NCI-H1417 (cell line): ENCODE data around the gene EXOSC5.
"Not testable (repeated sequence)": the region's sequence is repeated elsewhere in the genome, so short reads cannot be mapped to it uniquely, and the experiment has no call there.

Experiments used
- DNase-seq, 3 experiments: peaks; one replicate each; lab custom pipeline; 2025; lab: John Stamatoyannopoulos, UW

The EXOSC5 gene

DNA sequence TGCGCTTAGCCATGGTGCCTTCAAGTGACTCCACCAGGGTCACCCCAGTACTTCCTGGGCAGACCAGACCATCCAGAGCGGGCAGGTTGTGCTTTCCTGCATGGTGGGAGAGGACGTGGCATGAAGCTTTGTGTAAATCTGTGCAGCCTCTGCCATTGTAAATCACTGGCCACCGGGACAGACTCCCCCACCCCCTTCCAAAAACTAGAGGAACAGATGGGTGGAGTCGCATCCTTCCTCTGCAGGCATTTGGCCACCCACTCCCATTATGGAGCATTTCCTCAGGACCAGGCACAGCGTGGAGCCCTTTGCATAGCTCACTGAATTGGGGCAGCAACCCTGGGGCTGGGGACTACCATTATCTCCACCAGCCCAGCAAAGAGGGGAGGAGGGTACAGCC, 8.6 kb upstream of the EXOSC5 start:
- DNase-seq, result no peak

DNA sequence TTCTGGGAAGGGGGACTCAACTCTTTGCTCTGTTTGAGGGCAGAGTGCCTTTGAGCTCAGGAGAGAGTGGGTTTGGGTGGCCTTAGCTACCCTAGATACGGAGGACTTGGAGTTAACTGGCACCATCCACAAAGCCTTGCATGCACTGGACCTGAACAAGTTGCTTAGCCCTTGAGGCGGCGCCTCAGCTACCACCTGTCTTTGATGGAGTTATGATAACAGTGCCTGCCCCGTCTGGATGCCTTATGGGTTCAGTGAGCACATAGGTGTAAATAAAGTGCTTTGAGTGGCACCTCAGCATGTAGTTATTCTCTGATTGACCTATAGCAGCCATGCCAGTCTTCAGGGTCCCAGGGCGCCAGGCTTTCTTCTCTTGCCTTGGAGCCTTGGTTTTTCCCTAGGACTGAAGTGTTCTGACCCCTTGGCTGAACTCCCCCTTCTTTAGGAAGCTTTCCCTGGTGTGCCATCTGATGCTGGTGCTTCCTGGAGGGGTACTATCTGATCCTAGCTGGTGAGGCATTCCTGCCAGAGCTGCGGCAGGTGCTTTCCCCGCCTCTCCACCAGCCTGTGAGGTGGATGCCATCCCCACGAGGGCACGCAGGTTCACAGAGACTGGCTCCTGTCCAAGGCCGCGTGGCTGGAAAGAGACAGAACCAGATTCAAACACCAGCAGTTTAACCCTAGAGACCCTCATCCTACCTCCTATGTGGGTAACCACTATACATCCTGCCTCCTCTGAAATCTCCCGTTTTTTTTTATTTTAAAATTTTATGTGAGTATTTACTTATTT, 6.2 kb upstream of the EXOSC5 start:
- DNase-seq, result peak in 1 of 3 experiments; percentile 32

- no peak for DNase-seq
Measured at GRCh38 chr19:41402010-41402409, 4.9 kb upstream of the EXOSC5 start.

GRCh38 chr19:41401483-41401882, 4.3 kb upstream of the EXOSC5 start:
- no peak for DNase-seq

GRCh38 chr19:41399525-41399924, 2.4 kb upstream of the EXOSC5 start:
- DNase-seq, result no peak

- no peak for DNase-seq
Measured at GRCh38 chr19:41399091-41399490, 1.9 kb upstream of the EXOSC5 start.

DNA sequence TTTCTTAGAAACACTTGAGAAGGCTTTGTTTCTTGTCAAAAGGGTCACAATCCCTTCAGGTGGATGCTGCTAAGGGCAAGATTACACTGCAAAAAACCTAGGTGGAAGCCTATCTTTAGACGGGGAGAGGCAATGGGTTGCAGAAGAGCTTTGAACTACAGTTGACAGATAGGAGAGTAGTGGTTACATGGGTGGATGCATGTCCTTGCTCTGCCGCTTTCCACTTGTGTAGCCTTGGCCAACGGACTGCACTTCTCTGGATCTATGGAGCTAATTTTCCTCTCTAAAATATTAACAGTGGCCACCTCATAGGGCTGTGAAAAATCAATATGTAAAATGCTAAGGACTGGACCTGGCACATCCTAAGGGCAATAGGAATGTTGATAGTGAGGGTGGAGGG, 1.4 kb upstream of the EXOSC5 start:
- peak in 1 of 3 experiments; percentile 13 for DNase-seq

DNA sequence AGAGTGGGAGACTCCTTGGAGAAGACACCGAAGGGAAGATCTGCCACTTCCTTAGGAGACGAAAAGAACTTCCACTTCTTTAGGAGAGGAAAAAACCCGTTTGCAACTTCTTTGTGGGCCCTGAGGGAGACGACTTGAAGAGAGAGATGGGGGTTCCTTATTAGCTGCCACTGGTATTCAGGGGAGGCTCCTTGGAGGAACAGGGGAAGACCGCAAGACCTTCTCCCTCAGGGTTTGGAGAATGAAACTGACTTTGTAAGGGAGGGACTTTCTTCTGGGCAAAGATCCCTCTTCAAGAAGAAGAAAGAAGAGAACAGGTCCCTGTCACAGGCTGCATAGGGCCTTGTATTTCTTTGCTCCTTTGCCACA, 875 bp upstream of the EXOSC5 start:
- DNase-seq, result no peak

- DNase-seq, result no peak
Measured at GRCh38 chr19:41395355-41395754, 1.8 kb downstream of the EXOSC5 start.

DNA sequence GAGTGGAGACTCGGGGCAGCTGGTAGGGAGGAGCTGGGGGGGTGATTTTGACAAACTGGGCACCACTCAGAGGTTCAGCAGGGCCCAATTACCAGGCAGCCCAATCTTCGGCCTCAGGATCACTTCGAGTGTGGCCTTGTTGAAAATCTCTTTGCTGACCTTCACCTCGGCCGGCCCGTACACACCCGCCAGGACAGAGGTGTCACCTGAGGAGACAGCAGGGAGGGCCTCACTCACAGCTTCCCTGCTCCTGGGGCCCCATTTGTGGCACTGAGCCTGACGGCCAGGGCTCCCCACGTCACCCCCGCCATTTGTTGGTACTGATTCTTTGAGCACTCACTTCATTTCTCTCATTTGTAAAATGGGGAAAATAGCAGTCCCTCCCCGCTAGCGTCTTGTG, 4.4 kb downstream of the EXOSC5 start:
- no peak for DNase-seq

DNA sequence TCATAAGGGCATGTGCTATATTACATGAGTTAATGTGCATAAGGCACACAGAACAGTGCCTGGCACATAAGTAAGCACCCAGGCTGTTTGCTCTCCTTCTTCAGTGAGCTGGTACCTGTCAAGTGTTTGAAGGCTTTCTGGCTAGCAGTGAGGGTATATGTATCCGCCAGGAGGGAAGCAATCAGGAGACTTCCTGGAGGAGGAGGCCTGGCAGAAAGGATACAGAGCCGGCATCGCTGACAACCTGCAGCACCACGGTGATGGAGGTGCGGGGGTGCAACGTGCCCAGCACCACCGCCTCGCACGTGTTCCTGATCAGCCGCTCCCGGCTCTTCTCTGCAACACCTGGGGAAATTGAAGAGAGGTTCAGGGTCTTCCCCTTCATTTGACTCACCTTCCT, 5.5 kb downstream of the EXOSC5 start:
- no peak for DNase-seq

DNA sequence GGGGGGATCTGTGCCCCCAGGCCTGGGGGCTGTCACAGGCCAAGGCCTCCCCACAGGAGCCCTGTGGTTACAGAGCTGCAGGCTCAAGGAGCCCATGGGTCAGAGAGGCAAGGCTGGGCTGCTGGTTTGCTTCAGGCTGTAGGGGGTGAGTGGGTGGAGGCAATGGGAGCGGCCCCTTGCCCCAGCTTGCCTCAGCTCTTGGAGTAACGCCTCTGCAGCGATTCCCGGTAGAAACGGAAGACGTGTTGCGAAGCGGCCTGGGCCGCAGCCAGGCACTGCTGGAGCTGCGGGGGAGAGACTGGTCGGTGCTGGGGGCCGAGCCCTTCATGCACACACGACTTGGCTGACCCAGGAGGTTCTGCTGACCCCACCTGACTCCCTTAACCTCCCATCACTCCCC, 10.7 kb downstream of the EXOSC5 start:
- no peak for DNase-seq

DNA sequence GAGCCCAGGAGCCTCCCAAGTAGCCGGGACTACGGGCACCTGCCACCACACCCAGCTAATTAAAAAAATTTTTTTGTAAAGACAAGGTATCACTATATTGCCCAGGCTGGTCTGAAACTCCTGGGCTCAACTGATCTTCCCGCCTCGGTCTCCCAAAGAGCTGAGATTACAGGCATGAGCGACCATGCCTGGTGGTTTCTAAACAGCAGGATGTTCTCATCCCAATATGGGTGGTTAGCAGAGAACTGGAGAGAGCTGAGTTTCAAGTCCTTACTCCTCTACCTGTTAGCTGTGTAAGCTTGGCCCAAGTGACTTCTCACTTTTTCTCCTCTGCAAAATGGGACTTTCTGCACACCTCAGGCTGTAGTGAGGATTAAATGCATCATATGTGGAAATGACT, 12.8 kb downstream of the EXOSC5 start:
- DNase-seq, result no peak

DNA sequence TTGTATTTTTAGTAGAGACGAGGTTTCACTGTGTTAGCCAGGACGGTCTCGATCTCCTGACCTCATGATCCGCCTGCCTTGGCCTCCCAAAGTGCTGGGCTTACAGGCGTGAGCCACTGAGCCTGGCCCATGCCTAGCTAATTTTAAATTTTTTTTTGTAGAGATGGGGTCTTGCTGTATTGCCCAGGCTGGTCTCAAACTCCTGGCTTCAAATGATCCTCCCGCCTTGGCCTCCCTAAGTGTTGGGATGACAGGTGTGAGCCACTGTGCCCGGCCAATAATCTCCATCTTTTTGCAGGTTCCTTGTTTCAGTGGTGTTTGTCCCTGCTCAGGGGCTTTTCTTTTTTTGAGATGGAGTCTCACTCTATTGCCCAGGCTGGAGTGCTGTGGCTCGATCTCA, 15.6 kb downstream of the EXOSC5 start:
- not testable (repeated sequence) for DNase-seq

DNA sequence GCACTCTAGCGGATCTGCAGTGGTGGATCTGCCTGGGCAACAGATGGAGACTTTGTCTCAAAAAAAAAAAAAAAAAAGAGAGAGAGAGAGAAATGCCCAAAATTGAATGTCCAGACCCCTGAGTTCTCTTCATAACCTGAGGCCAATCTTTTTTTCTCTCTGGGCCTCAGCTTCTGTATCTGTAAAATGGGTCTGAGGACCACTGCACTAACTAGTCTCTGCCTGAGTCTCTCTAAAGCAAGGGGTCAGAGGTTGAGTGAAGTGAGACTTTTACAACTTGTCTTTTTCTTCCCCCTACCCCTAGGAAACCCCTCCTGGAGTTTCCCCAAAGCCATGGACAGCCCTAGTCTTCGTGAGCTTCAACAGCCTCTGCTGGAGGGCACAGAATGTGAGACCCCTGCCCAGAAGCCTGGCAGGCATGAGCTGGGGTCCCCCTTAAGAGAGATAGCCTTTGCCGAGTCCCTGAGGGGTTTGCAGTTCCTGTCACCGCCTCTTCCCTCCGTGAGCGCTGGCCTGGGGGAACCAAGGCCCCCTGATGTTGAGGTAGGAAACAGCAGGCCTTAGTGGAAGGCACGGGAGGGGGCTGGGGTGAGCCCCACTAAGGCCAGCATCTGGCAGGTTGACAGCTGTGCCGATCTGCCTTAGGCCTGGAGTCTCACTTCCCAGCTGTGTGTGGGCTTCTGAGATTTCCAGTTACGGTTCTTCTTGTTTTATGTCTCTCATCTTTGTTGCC, 19.0 kb downstream of the EXOSC5 start:
- no peak for DNase-seq

DNA sequence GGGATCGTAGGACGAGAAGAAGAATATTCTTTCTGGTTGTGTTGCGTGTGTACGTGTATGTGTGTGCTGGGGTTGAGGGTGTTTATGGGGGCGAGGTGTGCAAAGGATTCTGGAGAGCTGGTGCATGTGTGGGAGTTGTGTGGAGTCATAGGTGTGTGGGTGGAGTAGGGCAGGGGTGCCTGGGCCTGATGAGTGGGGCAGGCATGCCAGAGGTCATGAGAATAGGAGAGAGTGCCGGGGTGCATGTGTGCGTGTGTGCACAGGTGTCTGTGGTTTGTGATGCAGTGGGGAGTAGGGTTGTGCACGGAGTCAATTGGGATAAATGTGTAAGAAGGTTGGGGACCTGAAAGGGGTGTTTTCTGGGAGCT, 20.2 kb downstream of the EXOSC5 start:
- no peak for DNase-seq

GRCh38 chr19:41376241-41376997, 20.7 kb downstream of the EXOSC5 start, which contains the start of gene TMEM91:
TSS of gene TMEM91 (plus strand) at chr19:41376533. CDS start at chr19:41378310, 1,777 bp downstream.
- peak in 1 of 3 experiments; percentile 19 for DNase-seq

GRCh38 chr19:41373993-41374392, 23.2 kb downstream of the EXOSC5 start:
- peak; percentile 67 to 85 (median 76) for DNase-seq

DNA sequence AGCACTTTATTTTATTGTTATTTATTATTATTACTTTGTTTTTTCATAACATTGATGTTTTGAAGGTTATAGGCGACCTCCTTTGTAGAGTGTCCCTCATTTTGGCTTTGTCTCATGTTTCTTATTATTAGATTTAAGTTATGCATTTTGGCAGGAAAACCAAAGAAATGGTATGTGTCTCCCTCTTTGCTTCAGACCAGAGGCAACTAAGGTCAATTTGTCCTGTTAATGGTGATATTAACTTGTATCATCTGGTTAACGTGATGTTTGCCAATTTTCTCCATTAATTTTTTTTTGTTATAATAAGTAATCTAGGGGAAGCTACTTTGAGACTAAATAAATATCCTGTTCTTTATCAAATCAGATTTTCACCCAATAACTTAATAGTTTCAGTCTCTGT, 24.7 kb downstream of the EXOSC5 start:
- DNase-seq, result no peak

DNA sequence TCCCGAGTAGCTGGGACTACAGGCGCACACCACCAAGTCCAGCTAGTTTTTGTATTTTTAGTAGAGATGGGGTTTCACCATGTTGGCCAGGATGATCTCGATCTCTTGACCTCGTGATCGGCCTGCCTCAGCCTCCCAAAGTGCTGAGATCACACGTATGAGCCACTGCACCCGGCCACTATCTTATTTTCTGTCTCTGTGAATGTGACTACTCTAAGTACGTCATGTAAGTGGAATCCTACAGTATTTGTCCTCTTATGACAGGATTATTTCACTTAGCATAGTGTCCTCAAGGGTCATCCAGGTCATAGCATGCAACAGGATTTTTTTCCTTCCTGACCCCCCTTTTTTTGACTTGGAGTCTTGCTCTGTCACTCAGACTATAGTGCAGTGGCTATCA, 25.6 kb downstream of the EXOSC5 start:
- DNase-seq, result no peak

- DNase-seq, result not testable (repeated sequence)
Measured at GRCh38 chr19:41371119-41371518, 26.0 kb downstream of the EXOSC5 start.

GRCh38 chr19:41369769-41370168, 27.4 kb downstream of the EXOSC5 start:
- DNase-seq, result no peak

- no peak for DNase-seq
Measured at GRCh38 chr19:41367848-41368301, 29.3 kb downstream of the EXOSC5 start.
